Prostate gland (tissue), 2 donors: Measurements from ENCODE around the gene DCAF10. TPM values are rescaled to one million over a fixed set of nuclear protein-coding genes. Genes with fewer than 3 reads are reported as not detected.

ENCODE experiments used
- DNase-seq: peaks from one replicate; pipeline ENCODE4 v3.0.0-alpha.2; 2019; ENCODE audit warnings: low spot score
- H3K27ac ChIP-seq, 2 donors: fragments of 200-600 bp; sonication (generic); 2 replicates each; pipeline ENCODE4 v1.5.1; 2017 to 2019
- H3K27me3 ChIP-seq: fragments of 200-600 bp; sonication (generic); replicated peaks from 2 replicates; pipeline ENCODE4 v1.5.1; 2019; ENCODE audit not compliant: insufficient read depth
- H3K36me3 ChIP-seq, 2 donors: fragments of 200-600 bp; sonication (generic); 1 replicate in 1 of 2; 2 replicates in 1 of 2; pipeline versions ENCODE4 v1.5.1 to v1.8.1; 2017 to 2019
- H3K4me1 ChIP-seq: fragments of 200-600 bp; sonication (generic); replicated peaks from 2 replicates; pipeline ENCODE4 v1.5.1; 2019
- H3K4me3 ChIP-seq, 2 donors: fragments of 200-600 bp; sonication (generic); 2 replicates each; pipeline ENCODE4 v1.5.1; 2017 to 2019
- H3K9me3 ChIP-seq: fragments of 200-600 bp; sonication (generic); 2 replicates; pipeline ENCODE4 v1.5.1; 2017
- POLR2A ChIP-seq: fragments of 450-650 bp; IDR thresholded peaks from one replicate; pipeline ENCODE4 v1.6.1; 2016; ENCODE audit warnings: antibody characterized with exemption, mild to moderate bottlenecking
- POLR2AphosphoS5 ChIP-seq: sonication (generic); formaldehyde crosslinking; IDR thresholded peaks from one replicate; pipeline ENCODE4 v1.6.1; 2017; ENCODE audit warnings: antibody characterized with exemption
- WGBS: methylation state at CpG from one replicate; pipeline ENCODE4 v1.1.5; 2018; 5-methylcytosine and 5-hydroxymethylcytosine counted together
- intact Hi-C: fragments of 100-400 bp; cut with DNase I; formaldehyde crosslinking; loops from one replicate; pipeline ENCODE4 v1.14.2; 2022
- total RNA-seq, 2 donors: library from RNA; depleted of rRNA; stranded (reverse); fragments of >200 nt; gene quantifications; one replicate each; pipeline ENCODE4 v1.1.0, GENCODE V29; 2016
- TF ChIP-seq, protein P1 (sequence below), 4 experiments: fragments of 200-600 bp in 2 of 4; fragments of 450-650 bp in 2 of 4; sonication (generic) in 2 of 4; IDR thresholded peaks; 1 replicate in 3 of 4; 2 replicates in 1 of 4; pipeline ENCODE4 v1.5.1; 2016 to 2019; ENCODE audit warnings: antibody characterized with exemption in 4 of 4, mild to moderate bottlenecking in 2 of 4, moderate library complexity in 2 of 4

DCAF10 gene
- total RNA-seq, 2 donors from 2014 or later: 24.2 to 30.5 TPM

DNA sequence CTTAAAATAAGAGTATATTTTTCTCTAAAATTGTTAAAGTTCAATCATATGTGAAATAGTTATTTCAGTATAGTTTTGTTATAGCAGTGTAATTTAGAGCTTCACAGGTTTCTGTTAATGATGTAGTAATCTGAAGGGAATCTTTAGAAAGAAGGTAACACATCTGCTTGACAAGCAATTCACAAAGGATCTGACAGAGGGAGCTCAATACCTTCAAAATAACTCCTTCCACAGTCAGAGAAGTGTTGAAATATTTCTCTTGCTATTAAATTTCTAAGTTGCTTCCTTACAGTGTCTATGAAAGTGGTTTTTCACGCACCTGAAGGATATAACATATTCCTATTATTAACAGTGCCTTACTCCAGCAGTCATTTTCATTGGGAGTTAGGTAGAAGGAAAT lies 58.4 kb downstream of the DCAF10 start:
- Histone ChIP-seq H3K27ac (no peak overlapping the region), H3K4me1 (no peaks in the 10 kb centered on the region), H3K4me3 (no peak overlapping the region), H3K36me3 (no peaks in the 10 kb centered on the region), H3K9me3 (no peaks in the 10 kb centered on the region), H3K27me3 (no peaks in the 10 kb centered on the region)
- 82% methylated on average over 1 of the region's 1 CpG for WGBS
- no peak for TF ChIP-seq POLR2A
- no peak for TF ChIP-seq POLR2AphosphoS5
- TF ChIP-seq, protein P1, sequence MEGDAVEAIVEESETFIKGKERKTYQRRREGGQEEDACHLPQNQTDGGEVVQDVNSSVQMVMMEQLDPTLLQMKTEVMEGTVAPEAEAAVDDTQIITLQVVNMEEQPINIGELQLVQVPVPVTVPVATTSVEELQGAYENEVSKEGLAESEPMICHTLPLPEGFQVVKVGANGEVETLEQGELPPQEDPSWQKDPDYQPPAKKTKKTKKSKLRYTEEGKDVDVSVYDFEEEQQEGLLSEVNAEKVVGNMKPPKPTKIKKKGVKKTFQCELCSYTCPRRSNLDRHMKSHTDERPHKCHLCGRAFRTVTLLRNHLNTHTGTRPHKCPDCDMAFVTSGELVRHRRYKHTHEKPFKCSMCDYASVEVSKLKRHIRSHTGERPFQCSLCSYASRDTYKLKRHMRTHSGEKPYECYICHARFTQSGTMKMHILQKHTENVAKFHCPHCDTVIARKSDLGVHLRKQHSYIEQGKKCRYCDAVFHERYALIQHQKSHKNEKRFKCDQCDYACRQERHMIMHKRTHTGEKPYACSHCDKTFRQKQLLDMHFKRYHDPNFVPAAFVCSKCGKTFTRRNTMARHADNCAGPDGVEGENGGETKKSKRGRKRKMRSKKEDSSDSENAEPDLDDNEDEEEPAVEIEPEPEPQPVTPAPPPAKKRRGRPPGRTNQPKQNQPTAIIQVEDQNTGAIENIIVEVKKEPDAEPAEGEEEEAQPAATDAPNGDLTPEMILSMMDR (IDR thresholded peaks at IDR 0.05): no peak
- intact Hi-C loops: no loop called here
- DNase-seq: no peak

DNA sequence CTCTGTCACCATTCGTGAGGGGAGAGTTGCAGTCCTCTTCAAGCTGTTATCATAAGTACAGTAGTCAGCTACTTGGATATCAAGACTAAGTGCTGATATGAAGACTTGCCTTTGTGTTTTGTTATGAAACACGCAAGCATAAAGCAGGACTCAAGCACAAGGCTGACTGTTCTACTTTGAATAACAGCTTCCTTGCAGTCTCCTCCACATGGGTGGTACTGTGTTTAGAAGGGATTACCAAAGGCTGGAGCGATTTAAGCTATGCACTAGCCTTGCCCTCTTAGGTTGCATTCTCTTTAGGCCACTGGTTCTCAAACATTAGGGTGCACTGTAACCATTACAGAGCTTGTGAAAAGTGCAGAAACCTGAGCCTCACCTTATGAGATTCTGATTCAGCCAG lies 61.9 kb downstream of the DCAF10 start:
- Histone ChIP-seq H3K36me3 (no peaks in the 10 kb centered on the region), H3K4me1 (no peaks in the 10 kb centered on the region), H3K4me3 (no peak overlapping the region), H3K27ac (no peak overlapping the region), H3K9me3 (no peaks in the 10 kb centered on the region), H3K27me3 (no peaks in the 10 kb centered on the region)
- no peak for DNase-seq
- intact Hi-C loops: no loop called here
- TF ChIP-seq POLR2A: no peak
- TF ChIP-seq, protein P1 (IDR thresholded peaks at IDR 0.05): no peak
- TF ChIP-seq POLR2AphosphoS5: no peak
- 58% methylated on average over 3 of the region's 3 CpGs for WGBS

DNA sequence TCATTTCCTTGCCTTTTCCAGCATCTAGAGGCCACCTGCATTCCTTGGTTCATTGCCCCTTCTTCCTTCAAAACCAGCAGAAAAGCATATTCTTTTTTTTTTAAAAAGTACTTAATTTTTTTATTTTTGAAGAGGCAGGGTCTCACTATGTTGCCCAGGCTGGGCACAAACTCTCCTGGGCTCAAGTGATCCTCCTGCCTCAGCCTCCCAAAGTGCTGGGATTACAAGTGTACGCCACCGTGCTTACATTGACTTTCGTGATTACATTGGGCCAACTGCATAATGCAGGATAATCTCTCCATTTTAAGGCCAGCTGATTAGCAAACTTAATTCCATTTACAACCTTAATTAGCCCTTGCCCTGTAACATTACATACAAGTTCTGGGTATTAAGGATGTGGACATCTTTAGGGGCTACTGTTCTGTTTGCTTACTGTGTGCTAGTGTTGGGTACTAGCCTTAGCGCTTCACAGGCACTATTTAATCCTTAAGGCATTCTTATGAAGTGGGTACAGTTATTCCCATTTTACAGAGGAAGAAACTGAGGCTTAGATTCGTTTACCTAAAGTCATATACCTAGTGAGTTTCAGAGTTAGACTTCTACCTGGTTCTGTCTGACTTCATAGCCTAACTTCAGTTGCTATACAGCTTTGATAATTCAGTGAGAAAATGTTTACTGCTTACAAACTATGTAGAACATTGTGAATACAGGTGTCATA lies 69.6 kb downstream of the DCAF10 start:
- Histone ChIP-seq H3K27ac (no peak overlapping the region), H3K4me3 (no peak overlapping the region), H3K4me1 (no peaks in the 10 kb centered on the region), H3K9me3 (no peaks in the 10 kb centered on the region), H3K36me3 (no peaks in the 10 kb centered on the region), H3K27me3 (no peaks in the 10 kb centered on the region)
- intact Hi-C loops: no loop called here
- 95% methylated on average over 5 of the region's 5 CpGs for WGBS
- no peak for DNase-seq
- TF ChIP-seq, protein P1 (IDR thresholded peaks at IDR 0.05): no peak
- TF ChIP-seq POLR2A (no peak), POLR2AphosphoS5 (no peak)

DNA sequence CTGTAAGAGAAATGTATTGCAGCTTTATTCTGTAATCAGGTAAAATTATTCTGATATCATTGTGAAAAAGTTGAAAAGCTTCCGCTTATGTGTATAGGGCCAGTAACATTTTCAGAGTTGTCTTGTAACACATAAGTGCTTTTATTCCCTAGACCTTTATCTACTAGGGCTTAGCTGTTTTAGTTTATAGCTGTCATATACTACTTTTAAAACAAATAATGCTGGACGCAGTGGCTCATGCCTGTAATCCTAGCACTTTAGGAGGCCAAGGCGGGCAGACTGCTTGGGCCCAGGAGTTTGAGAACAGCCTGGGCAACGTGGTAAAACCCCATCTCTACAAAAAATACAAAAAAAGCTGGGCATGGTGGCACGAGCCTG lies 70.2 kb downstream of the DCAF10 start:
- Histone ChIP-seq H3K27ac (no peak overlapping the region), H3K4me1 (no peaks in the 10 kb centered on the region), H3K27me3 (no peaks in the 10 kb centered on the region), H3K9me3 (no peaks in the 10 kb centered on the region), H3K4me3 (no peak overlapping the region), H3K36me3 (no peaks in the 10 kb centered on the region)
- DNase-seq: peak; percentile 4
- TF ChIP-seq POLR2A (no peak), POLR2AphosphoS5 (peak; percentile 44)
- intact Hi-C loops: no loop called here
- 55% methylated on average over 5 of the region's 5 CpGs for WGBS

DNA sequence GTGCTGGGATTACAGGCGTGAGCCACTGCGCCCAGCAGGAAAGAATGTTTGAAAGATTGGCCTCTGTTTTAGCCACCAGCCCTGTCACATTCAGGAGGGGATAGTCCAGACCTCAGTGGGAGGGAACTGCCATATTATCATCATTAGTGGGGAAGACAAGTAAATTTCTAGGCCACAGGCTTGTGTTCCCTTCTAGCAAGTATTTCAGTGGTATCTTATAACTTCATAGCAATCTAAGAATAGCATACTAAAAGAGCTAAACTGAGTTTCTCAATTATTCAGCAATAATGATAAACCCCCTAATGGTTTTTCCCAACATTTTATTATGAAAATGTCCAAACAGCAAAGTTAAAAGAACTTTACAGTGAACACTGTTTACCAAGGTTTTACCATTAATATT lies 73.4 kb downstream of the DCAF10 start:
- H3K27ac ChIP-seq: no peak overlapping the region
- intact Hi-C loops: no loop called here
- no peak overlapping the region for H3K4me3 ChIP-seq
- WGBS: 98% methylated on average over 2 of the region's 2 CpGs
- no peak for DNase-seq
- H3K4me1 ChIP-seq: no peaks in the 10 kb centered on the region
- H3K27me3 ChIP-seq: no peaks in the 10 kb centered on the region
- H3K9me3 ChIP-seq: no peaks in the 10 kb centered on the region
- TF ChIP-seq, protein P1 (IDR thresholded peaks at IDR 0.05): no peak
- TF ChIP-seq POLR2AphosphoS5: no peak
- TF ChIP-seq POLR2A: no peak
- no peaks in the 10 kb centered on the region for H3K36me3 ChIP-seq
